Sigmoid colon (tissue), 7 donors: ENCODE results near the gene EOLA1. TPM values are rescaled to one million over a fixed set of nuclear protein-coding genes. Genes with fewer than 3 reads are reported as not detected.
"Not testable (repeated sequence)": the region's sequence is repeated elsewhere in the genome, so short reads cannot be mapped to it uniquely, and the experiment has no call there.

Experiments used
- DNase-seq: peaks from one replicate; pipeline ENCODE4 v3.0.0-alpha.2; 2019
- H3K27ac ChIP-seq, 4 donors: fragments of 200-600 bp; sonication (generic); one replicate each; pipeline ENCODE4 v1.5.1; 2016 to 2019; ENCODE audit warnings: mild to moderate bottlenecking in 1 of 4
- H3K27me3 ChIP-seq, 3 donors: fragments of 200-600 bp; sonication (generic); one replicate each; pipeline ENCODE4 v1.5.1; 2019; ENCODE audit warnings: mild to moderate bottlenecking in 1 of 3
- H3K36me3 ChIP-seq, 4 donors: fragments of 200-600 bp; sonication (generic); one replicate each; pipeline ENCODE4 v1.5.1; 2016 to 2019
- H3K4me1 ChIP-seq, 4 donors: fragments of 200-600 bp; sonication (generic); one replicate each; pipeline ENCODE4 v1.5.1; 2017 to 2019
- H3K4me3 ChIP-seq, 4 donors: fragments of 200-600 bp; sonication (generic); one replicate each; pipeline ENCODE4 v1.5.1; 2017 to 2019; ENCODE audit warnings: mild to moderate bottlenecking in 2 of 4, moderate library complexity in 1 of 4
- H3K9me3 ChIP-seq, 4 donors: fragments of 200-600 bp in 3 of 4; sonication (generic) in 3 of 4; one replicate each; pipeline versions ENCODE4 v1.5.1 to v1.6.1; 2013 to 2019
- CTCF ChIP-seq, 4 experiments: fragments of 450-650 bp in 3 of 4; fragments of 200-600 bp in 1 of 4; IDR thresholded peaks; one replicate each; pipeline ENCODE4 v1.5.1; 2016 to 2019; ENCODE audit warnings: antibody characterized with exemption in 4 of 4, mild to moderate bottlenecking in 3 of 4, moderate library complexity in 2 of 4
- EP300 ChIP-seq, 4 donors: sonication (generic); formaldehyde crosslinking; IDR thresholded peaks; one replicate each; pipeline ENCODE4 v1.6.1; 2017; ENCODE audit warnings: antibody characterized with exemption in 4 of 4
- POLR2A ChIP-seq, 2 donors: fragments of 450-650 bp; IDR thresholded peaks; one replicate each; pipeline ENCODE4 v1.6.1; 2016; ENCODE audit warnings: antibody characterized with exemption in 2 of 2, mild to moderate bottlenecking in 2 of 2, moderate library complexity in 2 of 2
- POLR2AphosphoS5 ChIP-seq, 4 donors: sonication (generic); formaldehyde crosslinking; IDR thresholded peaks; one replicate each; pipeline ENCODE4 v1.6.1; 2017; ENCODE audit warnings: antibody characterized with exemption in 4 of 4
- WGBS, 2 donors: extraction: QIAGEN DNeasy Blood & Tissue Kit; methylation state at CpG; one replicate each; pipeline ENCODE4 v1.1.7; 2013; 5-methylcytosine and 5-hydroxymethylcytosine counted together
- intact Hi-C: fragments of 100-400 bp; cut with DNase I; formaldehyde crosslinking; loops from one replicate; pipeline ENCODE4 v1.15.1; 2023
- polyA plus RNA-seq, 3 donors: library from polyadenylated mRNA; stranded (reverse); fragments of 200-250 nt; gene quantifications; one replicate each; pipeline ENCODE4 v1.2.3, GENCODE V29; 2013
- total RNA-seq, 4 donors: library from RNA; depleted of rRNA; stranded (reverse); fragments of >200 nt; gene quantifications; one replicate each; pipeline ENCODE4 v1.1.0, GENCODE V29; 2016
- donor health status: healthy with polysubstance abuse.
- donor health status: Bipolar disorder and iron deficiency.
- donor health status: healthy.

EOLA1 gene
- total and polyA plus RNA-seq, 7 donors = 8.7 to 43.0 (median 14.4) TPM

DNA sequence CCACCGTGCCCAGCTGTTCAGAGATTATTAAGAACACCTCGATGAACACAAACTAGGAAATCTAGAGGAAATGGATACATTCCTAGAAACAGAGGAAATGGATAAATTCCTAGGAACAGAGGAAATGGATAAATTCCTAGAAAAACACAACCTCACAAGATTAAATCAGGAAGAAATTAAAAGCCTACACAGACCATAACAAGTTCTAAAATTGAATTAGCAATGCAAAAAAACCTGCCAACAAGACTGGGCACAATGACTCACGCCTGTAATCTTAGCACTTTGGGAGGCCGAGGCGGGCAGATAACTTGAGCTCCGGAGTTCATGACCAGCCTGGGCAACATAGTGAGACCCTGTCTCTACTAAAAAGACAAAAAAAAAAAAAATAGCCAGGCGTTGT lies 22.6 kb upstream of the EOLA1 start:
- Histone ChIP-seq H3K9me3 (no peaks in the 10 kb centered on the region), H3K4me1 (no peaks in the 10 kb centered on the region), H3K36me3 (no peaks in the 10 kb centered on the region), H3K27ac (no peak overlapping the region), H3K4me3 (no peak overlapping the region), H3K27me3 (no peaks in the 10 kb centered on the region)
- no peak for DNase-seq
- TF ChIP-seq CTCF (IDR thresholded peaks at IDR 0.05) (no peak), POLR2A (IDR thresholded peaks at IDR 0.05) (no peak), POLR2AphosphoS5 (IDR thresholded peaks at IDR 0.05) (no peak), EP300 (IDR thresholded peaks at IDR 0.05) (no peak)
- WGBS, 2 donors = 75 to 92% methylated on average over 7 of the region's 7 CpGs
- intact Hi-C loops = no loop called here

- WGBS, 2 donors = 53 to 73% methylated on average over 3 of the region's 3 CpGs
Measured at GRCh38 chrX:149520636-149521277, 20.1 kb upstream of the EOLA1 start.

DNA sequence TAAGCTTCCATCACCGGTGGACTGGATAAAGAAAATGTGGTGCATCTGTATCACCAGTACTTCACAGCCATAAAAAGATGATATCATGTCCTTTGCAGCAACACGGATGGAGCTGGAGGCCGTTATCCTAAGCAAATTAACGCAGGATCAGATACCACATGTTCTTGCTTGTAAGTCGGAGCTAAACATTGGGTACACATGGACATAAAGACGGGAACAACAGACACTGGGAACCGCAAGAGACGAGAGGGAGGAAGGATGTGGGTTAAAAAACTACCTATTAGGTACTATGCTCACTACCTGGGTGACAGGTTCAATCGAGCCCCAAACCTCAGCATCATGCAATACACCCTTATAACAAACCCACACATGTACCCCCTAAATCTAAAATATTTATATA lies 19.4 kb upstream of the EOLA1 start:
- Histone ChIP-seq H3K4me1 (no peaks in the 10 kb centered on the region), H3K27ac (no peak overlapping the region), H3K27me3 (no peaks in the 10 kb centered on the region), H3K4me3 (no peak overlapping the region), H3K36me3 (no peaks in the 10 kb centered on the region), H3K9me3 (no peaks in the 10 kb centered on the region)
- TF ChIP-seq POLR2AphosphoS5 (IDR thresholded peaks at IDR 0.05) (no peak), POLR2A (IDR thresholded peaks at IDR 0.05) (no peak), CTCF (IDR thresholded peaks at IDR 0.05) (no peak), EP300 (IDR thresholded peaks at IDR 0.05) (no peak)
- WGBS, 2 donors = 64 to 74% methylated on average over 9 of the region's 9 CpGs
- intact Hi-C loops = no loop called here
- no peak for DNase-seq

More at GRCh38 chrX:149520636-149521277, 20.1 kb upstream of the EOLA1 start:
- H3K4me3 ChIP-seq, H3K27ac ChIP-seq, H3K4me1 ChIP-seq, H3K27me3 ChIP-seq, intact Hi-C loops, DNase-seq, H3K36me3 ChIP-seq, H3K9me3 ChIP-seq: not testable (repeated sequence)

DNA sequence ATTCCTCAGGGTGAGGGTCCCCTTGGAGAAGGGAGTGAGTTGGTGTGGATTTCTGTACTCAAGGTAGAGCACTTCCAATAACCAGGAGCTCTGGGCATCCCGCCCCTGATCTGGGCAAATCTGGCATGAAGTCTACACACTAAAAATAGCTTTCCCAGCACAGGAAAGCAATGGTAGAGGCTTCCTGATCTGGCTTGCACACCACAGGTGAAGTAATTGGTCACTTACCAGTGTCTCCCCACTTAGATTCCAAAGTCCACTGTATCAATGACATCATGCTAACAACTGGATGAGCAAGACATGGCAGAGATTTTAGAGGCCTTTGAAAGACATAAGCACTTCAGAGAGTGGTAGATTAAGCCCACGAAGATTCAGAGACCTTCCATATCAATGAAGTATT lies 17.9 kb upstream of the EOLA1 start:
- Histone ChIP-seq H3K4me1 (no peaks in the 10 kb centered on the region), H3K4me3 (no peak overlapping the region), H3K9me3 (no peaks in the 10 kb centered on the region), H3K27ac (no peak overlapping the region), H3K27me3 (no peaks in the 10 kb centered on the region), H3K36me3 (no peaks in the 10 kb centered on the region)
- no peak for DNase-seq
- 26 to 70% methylated on average over 2 of the region's 2 CpGs for WGBS, 2 donors
- intact Hi-C loops = no loop called here
- no peak for TF ChIP-seq EP300 (IDR thresholded peaks at IDR 0.05)
- TF ChIP-seq CTCF (IDR thresholded peaks at IDR 0.05) = no peak
- no peak for TF ChIP-seq POLR2A (IDR thresholded peaks at IDR 0.05)
- no peak for TF ChIP-seq POLR2AphosphoS5 (IDR thresholded peaks at IDR 0.05)

- intact Hi-C loops = loop anchor here (5.0 kb wide), 1 partner anchor 102 kb away; no protein-coding TSS in a partner anchor
- not testable (repeated sequence) for H3K27me3 ChIP-seq, H3K4me1 ChIP-seq, H3K4me3 ChIP-seq, H3K36me3 ChIP-seq, H3K9me3 ChIP-seq, DNase-seq, H3K27ac ChIP-seq
- WGBS, 2 donors = 8 to 10% methylated on average over 6 of the region's 10 CpGs
Measured at GRCh38 chrX:149525389-149525788, 15.4 kb upstream of the EOLA1 start.

- H3K36me3 ChIP-seq, H3K4me1 ChIP-seq, H3K27me3 ChIP-seq, DNase-seq, H3K4me3 ChIP-seq, H3K9me3 ChIP-seq: not testable (repeated sequence)
- peak overlapping the region in 2 of 4 donors; percentile 23 to 59 for H3K27ac ChIP-seq
- intact Hi-C loops = loop anchor here (5.0 kb wide), 1 partner anchor 101 kb away; no protein-coding TSS in a partner anchor
- WGBS, 2 donors = 27 to 41% methylated on average over 5 of the region's 5 CpGs
Measured at GRCh38 chrX:149525903-149526302, 14.9 kb upstream of the EOLA1 start.

- H3K36me3 ChIP-seq, H3K9me3 ChIP-seq, DNase-seq, H3K4me3 ChIP-seq, H3K4me1 ChIP-seq, H3K27me3 ChIP-seq: not testable (repeated sequence)
- peak overlapping the region in 2 of 4 donors; percentile 49 to 59 for H3K27ac ChIP-seq
- 73 to 86% methylated on average over 9 to 10 of the region's 13 CpGs for WGBS, 2 donors
- intact Hi-C loops = loop anchor here (5.0 kb wide), 1 partner anchor 101 kb away; no protein-coding TSS in a partner anchor
Measured at GRCh38 chrX:149526318-149527033, 14.3 kb upstream of the EOLA1 start.
